Lower leg skin (tissue), 4 donors: ENCODE measurements around the gene STUB1. TPM values are rescaled to one million over a fixed set of nuclear protein-coding genes. Genes with fewer than 3 reads are reported as not detected.

Experiments used
- DNase-seq, 2 donors: peaks; one replicate each; pipeline ENCODE4 v3.0.0-alpha.2; 2019; ENCODE audit warnings: low spot score in 2 of 2
- H3K4me3 ChIP-seq: fragments of 200-600 bp; sonication (generic); 2 replicates; pipeline ENCODE4 v1.5.1; 2017; ENCODE audit warnings: mild to moderate bottlenecking, low read depth; ENCODE audit not compliant: poor library complexity, severe bottlenecking
- CTCF ChIP-seq, 3 donors: fragments of 450-650 bp; IDR thresholded peaks; one replicate each; pipeline ENCODE4 v1.5.1; 2016; ENCODE audit warnings: antibody characterized with exemption in 3 of 3, mild to moderate bottlenecking in 3 of 3, moderate library complexity in 2 of 3
- POLR2A ChIP-seq, 2 donors: fragments of 450-650 bp; IDR thresholded peaks; one replicate each; pipeline ENCODE4 v1.6.1; 2016 to 2017; ENCODE audit warnings: antibody characterized with exemption in 2 of 2, mild to moderate bottlenecking in 1 of 2, moderate library complexity in 1 of 2
- WGBS, 2 donors: methylation state at CpG; one replicate each; pipeline ENCODE4 v1.1.5; 2018; 5-methylcytosine and 5-hydroxymethylcytosine counted together
- intact Hi-C: fragments of 100-400 bp; cut with DNase I; formaldehyde crosslinking; loops from one replicate; pipeline ENCODE4 v1.15.0; 2023; ENCODE audit warnings: low total_unique reads
- total RNA-seq, 4 donors: library from RNA; depleted of rRNA; stranded (reverse); fragments of >200 nt; gene quantifications; one replicate each; pipeline ENCODE4 v1.1.0, GENCODE V29; 2016

STUB1 gene
- total RNA-seq, 4 donors from 2014 or later = 195 to 272 (median 198) TPM

- WGBS, 2 donors = 0 to 2% methylated on average over 7 to 22 of the region's 115 CpGs
- no peak for DNase-seq
- no peak within 1 kb of the TSS for H3K4me3 ChIP-seq
- TF ChIP-seq POLR2A (IDR thresholded peaks at IDR 0.05) (no peak), CTCF (IDR thresholded peaks at IDR 0.05) (no peak)
- intact Hi-C loops = no loop called here
Measured at GRCh38 chr16:705431-706188, 25.4 kb downstream of the STUB1 start, which contains the start of gene FBXL16. Gene FBXL16, minus strand, starts transcription at chr16:705801. Its CDS starts 8,396 bp downstream, at chr16:697405.

GRCh38 chr16:706189-707061 is 26.2 kb downstream of the STUB1 start:
- 3 to 6% methylated on average over 31 to 39 of the region's 49 CpGs for WGBS, 2 donors
- intact Hi-C loops = no loop called here
- no peak overlapping the region for H3K4me3 ChIP-seq
- DNase-seq = no peak
- TF ChIP-seq POLR2A (IDR thresholded peaks at IDR 0.05) = no peak
- no peak for TF ChIP-seq CTCF (IDR thresholded peaks at IDR 0.05)

- DNase-seq = no peak
- H3K4me3 ChIP-seq = no peak overlapping the region
- intact Hi-C loops = no loop called here
- TF ChIP-seq POLR2A (IDR thresholded peaks at IDR 0.05) = no peak
- no peak for TF ChIP-seq CTCF (IDR thresholded peaks at IDR 0.05)
- WGBS, 2 donors = 11 to 28% methylated on average over 12 to 14 of the region's 14 CpGs
Measured at GRCh38 chr16:707062-707538, 26.9 kb downstream of the STUB1 start.

- TF ChIP-seq POLR2A (IDR thresholded peaks at IDR 0.05) = no peak
- TF ChIP-seq CTCF (IDR thresholded peaks at IDR 0.05) = no peak
- intact Hi-C loops = no loop called here
- DNase-seq = no peak
- H3K4me3 ChIP-seq = no peak overlapping the region
- WGBS, 2 donors = 30 to 46% methylated on average over 3 of the region's 3 CpGs
Measured at GRCh38 chr16:708019-708418, 27.8 kb downstream of the STUB1 start.

GRCh38 chr16:708959-709358 is 28.7 kb downstream of the STUB1 start:
- no peak for TF ChIP-seq CTCF (IDR thresholded peaks at IDR 0.05)
- no peak for TF ChIP-seq POLR2A (IDR thresholded peaks at IDR 0.05)
- 79 to 83% methylated on average over 3 of the region's 4 CpGs for WGBS, 2 donors
- intact Hi-C loops = no loop called here
- no peak for DNase-seq
- H3K4me3 ChIP-seq = no peak overlapping the region
